ENCODE measurements around the gene ATP1A2.
"Not testable (repeated sequence)": the region's sequence is repeated elsewhere in the genome, so short reads cannot be mapped to it uniquely, and the experiment has no call there.

DNA sequence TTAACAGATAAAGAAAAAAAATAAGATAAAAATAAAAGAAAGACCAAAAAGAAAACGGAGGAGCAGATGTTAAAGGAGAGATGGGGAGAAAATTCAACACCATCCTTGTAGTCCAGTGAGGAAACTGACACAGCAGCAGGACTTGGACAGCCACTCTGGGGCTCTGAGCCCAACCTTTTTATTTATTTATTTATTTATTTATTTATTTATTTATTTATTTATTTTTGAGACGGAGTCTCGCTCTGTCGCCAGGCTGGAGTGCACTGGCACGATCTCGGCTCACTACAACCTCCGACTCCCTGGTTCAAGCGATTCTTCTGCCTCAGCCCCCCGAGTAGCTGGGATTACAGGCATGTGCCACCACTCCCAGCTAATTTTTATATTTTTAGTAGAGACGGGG, 4.1 kb upstream of the ATP1A2 start:
- not testable (repeated sequence) for TF ChIP-seq POLR2A (IDR thresholded peaks at IDR 0.05)
- TF ChIP-seq, protein P1, sequence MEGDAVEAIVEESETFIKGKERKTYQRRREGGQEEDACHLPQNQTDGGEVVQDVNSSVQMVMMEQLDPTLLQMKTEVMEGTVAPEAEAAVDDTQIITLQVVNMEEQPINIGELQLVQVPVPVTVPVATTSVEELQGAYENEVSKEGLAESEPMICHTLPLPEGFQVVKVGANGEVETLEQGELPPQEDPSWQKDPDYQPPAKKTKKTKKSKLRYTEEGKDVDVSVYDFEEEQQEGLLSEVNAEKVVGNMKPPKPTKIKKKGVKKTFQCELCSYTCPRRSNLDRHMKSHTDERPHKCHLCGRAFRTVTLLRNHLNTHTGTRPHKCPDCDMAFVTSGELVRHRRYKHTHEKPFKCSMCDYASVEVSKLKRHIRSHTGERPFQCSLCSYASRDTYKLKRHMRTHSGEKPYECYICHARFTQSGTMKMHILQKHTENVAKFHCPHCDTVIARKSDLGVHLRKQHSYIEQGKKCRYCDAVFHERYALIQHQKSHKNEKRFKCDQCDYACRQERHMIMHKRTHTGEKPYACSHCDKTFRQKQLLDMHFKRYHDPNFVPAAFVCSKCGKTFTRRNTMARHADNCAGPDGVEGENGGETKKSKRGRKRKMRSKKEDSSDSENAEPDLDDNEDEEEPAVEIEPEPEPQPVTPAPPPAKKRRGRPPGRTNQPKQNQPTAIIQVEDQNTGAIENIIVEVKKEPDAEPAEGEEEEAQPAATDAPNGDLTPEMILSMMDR (IDR thresholded peaks at IDR 0.05), result not testable (repeated sequence)
